GM23338 (cell line): Measurements from ENCODE around the gene FGGY.

Source experiments
- CTCF ChIP-seq, 2 experiments: fragments of 200-600 bp in 1 of 2; sonication (generic) in 1 of 2; conservative IDR thresholded peaks; 2 replicates each; pipeline versions ENCODE4 v1.5.1 to v1.6.1; 2016 to 2017; ENCODE audit warnings: antibody characterized with exemption in 2 of 2, low read depth in 2 of 2, mild to moderate bottlenecking in 2 of 2, moderate library complexity in 1 of 2
- ETS1 ChIP-seq: IDR thresholded peaks from 2 replicates; pipeline ENCODE4 v1.6.1; 2016; ENCODE audit warnings: antibody characterized with exemption
- EZH2 ChIP-seq: fragments of 200-600 bp; sonication (generic); IDR thresholded peaks from one replicate; pipeline ENCODE4 v1.8.0; 2017; ENCODE audit warnings: antibody characterized with exemption, mild to moderate bottlenecking, low read depth; ENCODE audit not compliant: unreplicated experiment
- REST ChIP-seq: IDR thresholded peaks from one replicate; pipeline ENCODE4 v1.6.1; 2018; ENCODE audit warnings: antibody characterized with exemption; ENCODE audit not compliant: unreplicated experiment
- STAT1 ChIP-seq: IDR thresholded peaks from one replicate; pipeline ENCODE4 v1.6.1; 2016; ENCODE audit warnings: antibody characterized with exemption; ENCODE audit not compliant: unreplicated experiment

- TF ChIP-seq ETS1 = no peak
- TF ChIP-seq CTCF (conservative IDR thresholded peaks at IDR 0.05; ENCODE audit: low read depth in 2 of 2) = no peak
- no peak for TF ChIP-seq EZH2
- TF ChIP-seq REST = no peak
- no peak for TF ChIP-seq STAT1
Observed at GRCh38 chr1:59458884-59459283, 162.0 kb downstream of the FGGY start.
